Lung (tissue), 12 donors: Measurements from ENCODE around the gene ASB15. TPM values are rescaled to one million over a fixed set of nuclear protein-coding genes. Genes with fewer than 3 reads are reported as not detected.

Experiments used
- ATAC-seq: fragments of 200-7000 bp; cut with Tn5 transposase; one replicate; pipeline ENCODE4 v1.9.1; 2020; ENCODE audit warnings: moderate number of reproducible peaks; ENCODE audit not compliant: insufficient read depth, low FRiP score
- DNase-seq, 3 donors: peaks; one replicate each; pipeline ENCODE4 v3.0.0-alpha.2; 2013 to 2017
- H3K27ac ChIP-seq, 2 donors: one replicate each; pipeline ENCODE4 v1.5.1; 2013; ENCODE audit warnings: mild to moderate bottlenecking in 2 of 2, moderate library complexity in 2 of 2, control low read depth in 1 of 2, inconsistent platforms in 1 of 2, low read depth in 1 of 2, low read length in 1 of 2
- H3K27me3 ChIP-seq, 3 donors: one replicate each; pipeline ENCODE4 v1.5.1; 2013; ENCODE audit warnings: low read length in 2 of 3; ENCODE audit not compliant: control insufficient read depth in 3 of 3, insufficient read depth in 3 of 3
- H3K36me3 ChIP-seq, 4 donors: one replicate each; pipeline ENCODE4 v1.5.1; 2013; ENCODE audit warnings: low read length in 4 of 4, mild to moderate bottlenecking in 1 of 4, moderate library complexity in 1 of 4; ENCODE audit not compliant: control insufficient read depth in 4 of 4, insufficient read depth in 4 of 4
- H3K4me1 ChIP-seq, 5 donors: one replicate each; pipeline ENCODE4 v1.5.1; 2013; ENCODE audit warnings: low read length in 5 of 5, mild to moderate bottlenecking in 2 of 5, moderate library complexity in 1 of 5; ENCODE audit not compliant: control insufficient read depth in 5 of 5, insufficient read depth in 5 of 5
- H3K4me3 ChIP-seq: one replicate; pipeline ENCODE4 v1.5.1; 2013; ENCODE audit warnings: mild to moderate bottlenecking, control low read depth, moderate library complexity
- H3K9ac ChIP-seq, 2 donors: one replicate each; pipeline ENCODE4 v1.5.1; 2013; ENCODE audit warnings: low read length in 2 of 2, control low read depth in 1 of 2; ENCODE audit not compliant: insufficient read depth in 1 of 2
- H3K9me3 ChIP-seq, 4 donors: one replicate each; pipeline ENCODE4 v1.5.1; 2013; ENCODE audit warnings: low read length in 3 of 4, mild to moderate bottlenecking in 1 of 4, moderate library complexity in 1 of 4; ENCODE audit not compliant: control insufficient read depth in 4 of 4, insufficient read depth in 3 of 4
- WGBS, 2 donors: extraction: QIAGEN DNeasy Blood & Tissue Kit; methylation state at CpG; one replicate each; pipeline ENCODE4 v1.1.7; 2013; 5-methylcytosine and 5-hydroxymethylcytosine counted together
- polyA plus RNA-seq, 2 donors: library from polyadenylated mRNA; stranded (reverse); fragments of 200-250 nt; gene quantifications; one replicate each; pipeline ENCODE4 v1.2.1, GENCODE V29; 2013
- total RNA-seq, 2 donors: library from RNA; depleted of rRNA in 1 of 2; stranded (reverse); fragments of >200 nt in 1 of 2; gene quantifications; one replicate each; pipeline ENCODE4 v1.2.1, GENCODE V29; 2014 to 2021
- TF ChIP-seq, protein P1 (sequence below): IDR thresholded peaks from 2 replicates; pipeline ENCODE4 v1.5.1; 2012; ENCODE audit warnings: mild to moderate bottlenecking; ENCODE audit errors: control extremely low read depth, extremely low read depth
- donor health status: control.
- donor health status: control.
- donor health status: Bipolar disorder and iron deficiency.
- donor health status: healthy.
- donor health status: DM: yes; HTN: yes; CAD: no.

The ASB15 gene
- total and polyA plus RNA-seq, 4 donors = not detected

GRCh38 chr7:123600876-123601275, 745 bp upstream of the ASB15 start:
- no peak for ATAC-seq
- 55 to 74% methylated on average over 3 of the region's 3 CpGs for WGBS, 2 donors

DNA sequence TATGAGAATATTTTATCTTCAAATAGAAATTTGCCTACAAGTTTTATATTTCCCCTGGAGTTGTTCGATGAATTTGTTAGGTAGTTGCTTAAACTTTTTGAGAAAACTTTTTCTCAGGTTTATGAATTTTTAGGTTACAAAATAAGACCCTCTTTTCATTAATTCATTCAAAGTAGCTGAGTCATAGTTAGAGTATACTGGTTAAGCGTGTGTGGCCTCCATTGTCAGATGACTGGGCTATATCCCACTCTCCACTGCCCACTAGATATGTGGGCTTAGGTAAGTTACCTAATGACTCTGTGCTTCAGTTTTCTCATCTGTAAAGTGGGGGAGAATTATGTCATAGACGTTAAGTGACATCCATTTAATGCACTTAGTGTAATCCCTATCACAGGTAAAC, 1.0 kb downstream of the ASB15 start:
- Histone ChIP-seq H3K4me3 (no peak overlapping the region), H3K27me3 (no peaks in the 10 kb centered on the region), H3K27ac (no peak overlapping the region), H3K4me1 (peaks cover 0 to 11% (median 0%) of the 10 kb centered on the region in 5 donors), H3K9ac (no peak overlapping the region), H3K9me3 (no peaks in the 10 kb centered on the region), H3K36me3 (no peaks in the 10 kb centered on the region)
- ATAC-seq (no peak), DNase-seq (no peak)
- TF ChIP-seq, protein P1, sequence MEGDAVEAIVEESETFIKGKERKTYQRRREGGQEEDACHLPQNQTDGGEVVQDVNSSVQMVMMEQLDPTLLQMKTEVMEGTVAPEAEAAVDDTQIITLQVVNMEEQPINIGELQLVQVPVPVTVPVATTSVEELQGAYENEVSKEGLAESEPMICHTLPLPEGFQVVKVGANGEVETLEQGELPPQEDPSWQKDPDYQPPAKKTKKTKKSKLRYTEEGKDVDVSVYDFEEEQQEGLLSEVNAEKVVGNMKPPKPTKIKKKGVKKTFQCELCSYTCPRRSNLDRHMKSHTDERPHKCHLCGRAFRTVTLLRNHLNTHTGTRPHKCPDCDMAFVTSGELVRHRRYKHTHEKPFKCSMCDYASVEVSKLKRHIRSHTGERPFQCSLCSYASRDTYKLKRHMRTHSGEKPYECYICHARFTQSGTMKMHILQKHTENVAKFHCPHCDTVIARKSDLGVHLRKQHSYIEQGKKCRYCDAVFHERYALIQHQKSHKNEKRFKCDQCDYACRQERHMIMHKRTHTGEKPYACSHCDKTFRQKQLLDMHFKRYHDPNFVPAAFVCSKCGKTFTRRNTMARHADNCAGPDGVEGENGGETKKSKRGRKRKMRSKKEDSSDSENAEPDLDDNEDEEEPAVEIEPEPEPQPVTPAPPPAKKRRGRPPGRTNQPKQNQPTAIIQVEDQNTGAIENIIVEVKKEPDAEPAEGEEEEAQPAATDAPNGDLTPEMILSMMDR = no peak
- WGBS, 2 donors = 88 to 89% methylated on average over 3 of the region's 3 CpGs

More at GRCh38 chr7:123600876-123601275, 745 bp upstream of the ASB15 start:
- Histone ChIP-seq H3K36me3 (no peaks in the 10 kb centered on the region), H3K4me1 (peaks cover 0 to 8% (median 0%) of the 10 kb centered on the region in 5 donors), H3K27me3 (no peaks in the 10 kb centered on the region), H3K4me3 (no peak overlapping the region), H3K27ac (peak overlapping the region in 1 of 2 donors; percentile 54), H3K9me3 (no peaks in the 10 kb centered on the region), H3K9ac (no peak overlapping the region)
- peak in 1 of 3 donors; percentile 47 for DNase-seq
- TF ChIP-seq, protein P1 = no peak

- DNase-seq (no peak), ATAC-seq (no peak)
- H3K36me3 ChIP-seq = no peaks in the 10 kb centered on the region
- peak overlapping the region in 1 of 2 donors; percentile 21 for H3K27ac ChIP-seq
- peaks cover 0 to 14% (median 0%) of the 10 kb centered on the region in 5 donors for H3K4me1 ChIP-seq
- no peaks in the 10 kb centered on the region for H3K9me3 ChIP-seq
- no peaks in the 10 kb centered on the region for H3K27me3 ChIP-seq
- 53 to 55% methylated on average over 3 of the region's 3 CpGs for WGBS, 2 donors
- TF ChIP-seq, protein P1 = no peak
- no peak overlapping the region for H3K4me3 ChIP-seq
- no peak overlapping the region for H3K9ac ChIP-seq
Observed at GRCh38 chr7:123604739-123605138, 3.1 kb downstream of the ASB15 start.

DNA sequence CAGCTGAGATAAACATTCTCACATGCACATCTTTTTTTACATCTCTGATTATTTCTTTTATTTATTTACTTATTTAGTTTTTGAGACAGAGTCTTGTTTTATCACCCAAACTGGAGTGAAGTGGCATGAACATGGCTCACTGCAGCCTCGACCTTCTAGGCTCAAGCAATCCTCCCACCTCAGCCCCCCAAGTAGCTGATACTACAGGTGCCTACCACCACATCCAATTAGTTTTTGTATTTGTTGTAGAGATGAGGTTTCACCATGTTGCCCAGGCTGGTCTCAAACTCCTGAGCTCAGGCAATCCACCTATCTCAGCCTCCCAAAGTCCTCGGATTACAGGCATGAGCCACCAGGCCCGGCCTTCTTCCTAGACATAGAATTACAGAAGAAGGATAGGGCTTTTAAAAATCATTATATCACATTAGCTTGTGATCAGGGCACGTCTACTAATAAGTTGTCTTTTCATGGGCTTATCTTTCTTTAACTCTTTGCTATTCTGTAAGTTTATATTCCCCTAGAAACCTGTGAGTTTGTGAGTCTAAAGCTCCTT, 5.9 kb downstream of the ASB15 start:
- DNase-seq = no peak
- ATAC-seq = no peak
- no peak overlapping the region for H3K4me3 ChIP-seq
- no peak overlapping the region for H3K9ac ChIP-seq
- H3K36me3 ChIP-seq = no peaks in the 10 kb centered on the region
- no peaks in the 10 kb centered on the region for H3K9me3 ChIP-seq
- H3K27ac ChIP-seq = no peak overlapping the region
- H3K4me1 ChIP-seq = peaks cover 0 to 17% (median 0%) of the 10 kb centered on the region in 5 donors
- no peaks in the 10 kb centered on the region for H3K27me3 ChIP-seq
- WGBS, 2 donors = 75 to 80% methylated on average over 4 of the region's 4 CpGs
- TF ChIP-seq, protein P1 = no peak
